ENCODE data around the gene TRMT61A.

- TF ChIP-seq POLR2AphosphoS5 (IDR thresholded peaks at IDR 0.05; ENCODE audit: low read depth, low read length): no peak
- TF ChIP-seq RAD21 (IDR thresholded peaks at IDR 0.05; ENCODE audit: low read depth): no peak
Measured at GRCh38 chr14:103524002-103524935, 4.7 kb upstream of the TRMT61A start.
